HepG2 (cell line): Measurements from ENCODE around the gene TMEM129. TPM values are rescaled to one million over a fixed set of nuclear protein-coding genes. Genes with fewer than 3 reads are reported as not detected.
A peak's percentile ranks its signal among the peaks of the same experiment; 100 is the strongest.

ENCODE experiments used
- BRCA1 ChIP-seq: sonication (generic); formaldehyde crosslinking; IDR thresholded peaks from 2 replicates; pipeline ENCODE4 v1.4.0; 2020; ENCODE audit warnings: missing genetic modification reagents
- CREB1 ChIP-seq, 2 experiments: fragments of 450-650 bp in 1 of 2; IDR thresholded peaks; 2 replicates each; pipeline ENCODE4 v1.6.1; 2016 to 2017; ENCODE audit warnings: control low read depth in 1 of 2, mild to moderate bottlenecking in 1 of 2, missing compliant biosample characterization in 1 of 2, missing genetic modification characterization in 1 of 2
- FOXA1 ChIP-seq, 2 experiments: fragments of 450-650 bp in 1 of 2; sonication (generic) in 1 of 2; formaldehyde crosslinking in 1 of 2; IDR thresholded peaks; 2 replicates each; pipeline versions ENCODE4 v1.4.0 to v1.6.1; 2016 to 2020; ENCODE audit warnings: missing genetic modification reagents in 1 of 2
- GLI4 ChIP-seq: sonication (generic); formaldehyde crosslinking; IDR thresholded peaks from 2 replicates; pipeline ENCODE4 v1.5.1; 2020; ENCODE audit warnings: missing genetic modification reagents, mild to moderate bottlenecking, moderate library complexity, borderline replicate concordance
- HOXA3 ChIP-seq: sonication (generic); formaldehyde crosslinking; IDR thresholded peaks from 2 replicates; pipeline ENCODE4 v1.5.0; 2020; ENCODE audit warnings: missing genetic modification reagents
- PHF21A ChIP-seq: sonication (generic); formaldehyde crosslinking; IDR thresholded peaks from 2 replicates; pipeline ENCODE4 v1.5.0; 2020; ENCODE audit warnings: mild to moderate bottlenecking, missing genetic modification reagents
- PITX1 ChIP-seq: sonication (generic); formaldehyde crosslinking; IDR thresholded peaks from 2 replicates; pipeline ENCODE4 v1.5.1; 2020; ENCODE audit warnings: mild to moderate bottlenecking, missing genetic modification reagents
- SP5 ChIP-seq: IDR thresholded peaks from 2 replicates; pipeline ENCODE4 v1.6.1; 2016; ENCODE audit warnings: low read depth, borderline replicate concordance
- ZBTB20 ChIP-seq: sonication (generic); formaldehyde crosslinking; IDR thresholded peaks from 2 replicates; pipeline ENCODE4 v1.8.1; 2023; ENCODE audit warnings: missing genetic modification reagents, low read depth, mild to moderate bottlenecking, borderline replicate concordance
- ZNF644 ChIP-seq: IDR thresholded peaks from 2 replicates; pipeline ENCODE4 v1.6.1; 2016; ENCODE audit warnings: low read depth
- polyA plus RNA-seq, 8 experiments: library from polyadenylated mRNA; depleted of rRNA in 3 of 8; stranded (reverse) in 7 of 8; unstranded in 1 of 8; fragments of >200 nt; fragmentation: Illumina TruSeq in 4 of 8; extraction: Trizol in 4 of 8; gene quantifications; 2 replicates each; pipeline versions ENCODE4 v1.2.1 to v1.2.3, GENCODE V29; 2011 to 2016; ENCODE audit warnings: low read depth in 4 of 8, missing spikeins in 1 of 8, mixed read lengths in 1 of 8; ENCODE audit not compliant: insufficient read depth in 1 of 8
- total RNA-seq, 5 experiments: library from RNA; depleted of rRNA; stranded (reverse); fragments of >200 nt; fragmentation: Illumina TruSeq; extraction: Trizol; gene quantifications; 2 replicates each; pipeline ENCODE4 v1.2.3, GENCODE V29; 2016; ENCODE audit warnings: low read depth in 1 of 5
- TF ChIP-seq, protein P1 (sequence below): sonication (generic); formaldehyde crosslinking; IDR thresholded peaks from 2 replicates; pipeline ENCODE4 v1.8.0; 2022; ENCODE audit warnings: missing genetic modification reagents, mild to moderate bottlenecking, inconsistent platforms, borderline replicate concordance
- TF ChIP-seq, protein P2 (sequence below): IDR thresholded peaks from 2 replicates; pipeline ENCODE4 v1.6.1; 2016
- TF ChIP-seq, protein P3 (sequence below): sonication (generic); formaldehyde crosslinking; conservative IDR thresholded peaks from 2 replicates; pipeline ENCODE4 v1.4.0; 2020; ENCODE audit warnings: mild to moderate bottlenecking, missing genetic modification reagents, moderate library complexity
- TF ChIP-seq, protein P4 (sequence below): sonication (generic); formaldehyde crosslinking; IDR thresholded peaks from 2 replicates; pipeline ENCODE4 v1.4.0; 2020; ENCODE audit warnings: missing genetic modification reagents, borderline replicate concordance
- TF ChIP-seq, protein P5 (sequence below): sonication (generic); formaldehyde crosslinking; IDR thresholded peaks from 2 replicates; pipeline ENCODE4 v1.8.1; 2022; ENCODE audit warnings: mild to moderate bottlenecking, missing genetic modification reagents

The TMEM129 gene
- total and polyA plus RNA-seq, 2 of the 13 experiments (the other 11 are each of a cell fraction or from before 2014, with no cell fraction given), result 19.0 to 25.8 TPM

DNA sequence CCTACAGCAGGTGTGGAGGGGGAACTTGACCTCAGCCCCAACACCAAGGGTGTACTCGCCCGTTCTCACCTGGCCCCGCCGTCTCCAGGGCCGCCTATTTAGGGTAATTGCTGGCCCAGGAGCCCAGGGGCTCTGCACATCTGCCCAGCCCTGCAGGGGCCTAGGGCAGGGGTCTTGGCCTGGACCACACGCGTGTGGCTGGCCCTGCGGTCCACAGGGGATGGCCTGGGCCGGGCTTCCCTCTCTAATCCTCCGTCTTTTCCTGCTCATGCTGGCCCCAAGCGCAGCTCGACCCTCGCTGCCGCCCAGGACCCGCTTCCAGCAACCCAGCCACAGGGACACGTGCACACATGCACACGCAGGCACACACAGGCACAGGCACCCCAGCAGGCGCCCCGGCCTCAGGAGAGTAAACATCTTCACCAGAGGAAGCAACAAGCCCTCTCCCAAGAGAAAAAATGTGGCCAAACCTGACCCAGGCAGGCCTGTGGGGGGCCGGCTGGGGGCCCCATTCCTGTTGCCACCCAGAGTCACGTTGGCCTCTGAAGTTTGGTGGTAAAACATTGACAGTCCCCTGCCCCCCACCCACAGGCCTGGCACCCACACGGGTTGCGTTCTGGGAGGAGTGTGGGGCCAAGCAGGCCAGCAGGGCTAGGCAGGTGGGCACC lies 47.4 kb upstream of the TMEM129 start (continued):
- peak; percentile 48; the same call in 1 of the 2 replicates for TF ChIP-seq SP5 (CRISPR knock-in tag)
- 0 out of 2 replicates have a peak, but pooled peaks have one; percentile 55 for TF ChIP-seq HOXA3 (CRISPR knock-in tag)
- TF ChIP-seq GLI4 (CRISPR knock-in tag), result no peak
- 0 out of 2 replicates have a peak, but pooled peaks have one; percentile 14 for TF ChIP-seq PITX1 (CRISPR knock-in tag)
- TF ChIP-seq, protein P1, sequence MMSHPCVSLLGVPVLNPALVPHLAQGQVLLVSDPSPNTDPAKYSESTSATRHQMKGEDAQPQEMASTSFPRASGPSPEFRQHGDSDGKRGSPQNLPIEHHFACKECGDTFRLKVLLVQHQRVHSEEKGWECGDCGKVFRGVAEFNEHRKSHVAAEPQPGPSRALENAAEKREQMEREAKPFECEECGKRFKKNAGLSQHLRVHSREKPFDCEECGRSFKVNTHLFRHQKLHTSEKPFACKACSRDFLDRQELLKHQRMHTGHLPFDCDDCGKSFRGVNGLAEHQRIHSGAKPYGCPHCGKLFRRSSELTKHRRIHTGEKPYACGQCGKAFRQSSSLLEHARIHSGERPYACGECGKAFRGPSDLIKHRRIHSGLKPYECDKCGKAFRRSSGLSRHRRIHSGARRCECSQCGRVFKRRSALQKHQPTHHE, result peak; percentile 68; the same call in 1 of the 2 replicates
- TF ChIP-seq ZBTB20 (CRISPR knock-in tag), result peak; percentile 41; the same call in 1 of the 2 replicates
- TF ChIP-seq, protein P2, sequence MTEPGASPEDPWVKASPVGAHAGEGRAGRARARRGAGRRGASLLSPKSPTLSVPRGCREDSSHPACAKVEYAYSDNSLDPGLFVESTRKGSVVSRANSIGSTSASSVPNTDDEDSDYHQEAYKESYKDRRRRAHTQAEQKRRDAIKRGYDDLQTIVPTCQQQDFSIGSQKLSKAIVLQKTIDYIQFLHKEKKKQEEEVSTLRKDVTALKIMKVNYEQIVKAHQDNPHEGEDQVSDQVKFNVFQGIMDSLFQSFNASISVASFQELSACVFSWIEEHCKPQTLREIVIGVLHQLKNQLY (CRISPR knock-in tag), result peak; percentile 72; the same call in 1 of the 2 replicates
- no peak for TF ChIP-seq ZNF644 (CRISPR knock-in tag)
- TF ChIP-seq CREB1 (IDR thresholded peaks at IDR 0.05), result no peak
- no peak for TF ChIP-seq CREB1 (CRISPR knock-in tag; IDR thresholded peaks at IDR 0.05)
- TF ChIP-seq, protein P3, sequence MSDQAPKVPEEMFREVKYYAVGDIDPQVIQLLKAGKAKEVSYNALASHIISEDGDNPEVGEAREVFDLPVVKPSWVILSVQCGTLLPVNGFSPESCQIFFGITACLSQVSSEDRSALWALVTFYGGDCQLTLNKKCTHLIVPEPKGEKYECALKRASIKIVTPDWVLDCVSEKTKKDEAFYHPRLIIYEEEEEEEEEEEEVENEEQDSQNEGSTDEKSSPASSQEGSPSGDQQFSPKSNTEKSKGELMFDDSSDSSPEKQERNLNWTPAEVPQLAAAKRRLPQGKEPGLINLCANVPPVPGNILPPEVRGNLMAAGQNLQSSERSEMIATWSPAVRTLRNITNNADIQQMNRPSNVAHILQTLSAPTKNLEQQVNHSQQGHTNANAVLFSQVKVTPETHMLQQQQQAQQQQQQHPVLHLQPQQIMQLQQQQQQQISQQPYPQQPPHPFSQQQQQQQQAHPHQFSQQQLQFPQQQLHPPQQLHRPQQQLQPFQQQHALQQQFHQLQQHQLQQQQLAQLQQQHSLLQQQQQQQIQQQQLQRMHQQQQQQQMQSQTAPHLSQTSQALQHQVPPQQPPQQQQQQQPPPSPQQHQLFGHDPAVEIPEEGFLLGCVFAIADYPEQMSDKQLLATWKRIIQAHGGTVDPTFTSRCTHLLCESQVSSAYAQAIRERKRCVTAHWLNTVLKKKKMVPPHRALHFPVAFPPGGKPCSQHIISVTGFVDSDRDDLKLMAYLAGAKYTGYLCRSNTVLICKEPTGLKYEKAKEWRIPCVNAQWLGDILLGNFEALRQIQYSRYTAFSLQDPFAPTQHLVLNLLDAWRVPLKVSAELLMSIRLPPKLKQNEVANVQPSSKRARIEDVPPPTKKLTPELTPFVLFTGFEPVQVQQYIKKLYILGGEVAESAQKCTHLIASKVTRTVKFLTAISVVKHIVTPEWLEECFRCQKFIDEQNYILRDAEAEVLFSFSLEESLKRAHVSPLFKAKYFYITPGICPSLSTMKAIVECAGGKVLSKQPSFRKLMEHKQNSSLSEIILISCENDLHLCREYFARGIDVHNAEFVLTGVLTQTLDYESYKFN (CRISPR knock-in tag), result peak; percentile 64
- TF ChIP-seq, protein P4, sequence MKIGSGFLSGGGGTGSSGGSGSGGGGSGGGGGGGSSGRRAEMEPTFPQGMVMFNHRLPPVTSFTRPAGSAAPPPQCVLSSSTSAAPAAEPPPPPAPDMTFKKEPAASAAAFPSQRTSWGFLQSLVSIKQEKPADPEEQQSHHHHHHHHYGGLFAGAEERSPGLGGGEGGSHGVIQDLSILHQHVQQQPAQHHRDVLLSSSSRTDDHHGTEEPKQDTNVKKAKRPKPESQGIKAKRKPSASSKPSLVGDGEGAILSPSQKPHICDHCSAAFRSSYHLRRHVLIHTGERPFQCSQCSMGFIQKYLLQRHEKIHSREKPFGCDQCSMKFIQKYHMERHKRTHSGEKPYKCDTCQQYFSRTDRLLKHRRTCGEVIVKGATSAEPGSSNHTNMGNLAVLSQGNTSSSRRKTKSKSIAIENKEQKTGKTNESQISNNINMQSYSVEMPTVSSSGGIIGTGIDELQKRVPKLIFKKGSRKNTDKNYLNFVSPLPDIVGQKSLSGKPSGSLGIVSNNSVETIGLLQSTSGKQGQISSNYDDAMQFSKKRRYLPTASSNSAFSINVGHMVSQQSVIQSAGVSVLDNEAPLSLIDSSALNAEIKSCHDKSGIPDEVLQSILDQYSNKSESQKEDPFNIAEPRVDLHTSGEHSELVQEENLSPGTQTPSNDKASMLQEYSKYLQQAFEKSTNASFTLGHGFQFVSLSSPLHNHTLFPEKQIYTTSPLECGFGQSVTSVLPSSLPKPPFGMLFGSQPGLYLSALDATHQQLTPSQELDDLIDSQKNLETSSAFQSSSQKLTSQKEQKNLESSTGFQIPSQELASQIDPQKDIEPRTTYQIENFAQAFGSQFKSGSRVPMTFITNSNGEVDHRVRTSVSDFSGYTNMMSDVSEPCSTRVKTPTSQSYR (CRISPR knock-in tag), result peak; percentile 20; the same call in 1 of the 2 replicates
- no peak for TF ChIP-seq BRCA1
- no peak for TF ChIP-seq FOXA1 (IDR thresholded peaks at IDR 0.05)
- peak; percentile 54; the same call in 1 of the 2 replicates for TF ChIP-seq FOXA1 (CRISPR knock-in tag; IDR thresholded peaks at IDR 0.05)
- TF ChIP-seq, protein P5, sequence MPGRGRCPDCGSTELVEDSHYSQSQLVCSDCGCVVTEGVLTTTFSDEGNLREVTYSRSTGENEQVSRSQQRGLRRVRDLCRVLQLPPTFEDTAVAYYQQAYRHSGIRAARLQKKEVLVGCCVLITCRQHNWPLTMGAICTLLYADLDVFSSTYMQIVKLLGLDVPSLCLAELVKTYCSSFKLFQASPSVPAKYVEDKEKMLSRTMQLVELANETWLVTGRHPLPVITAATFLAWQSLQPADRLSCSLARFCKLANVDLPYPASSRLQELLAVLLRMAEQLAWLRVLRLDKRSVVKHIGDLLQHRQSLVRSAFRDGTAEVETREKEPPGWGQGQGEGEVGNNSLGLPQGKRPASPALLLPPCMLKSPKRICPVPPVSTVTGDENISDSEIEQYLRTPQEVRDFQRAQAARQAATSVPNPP, result no peak
- peak; percentile 67 for TF ChIP-seq PHF21A (CRISPR knock-in tag)
